ENCODE data around the gene TTC39C.

DNA sequence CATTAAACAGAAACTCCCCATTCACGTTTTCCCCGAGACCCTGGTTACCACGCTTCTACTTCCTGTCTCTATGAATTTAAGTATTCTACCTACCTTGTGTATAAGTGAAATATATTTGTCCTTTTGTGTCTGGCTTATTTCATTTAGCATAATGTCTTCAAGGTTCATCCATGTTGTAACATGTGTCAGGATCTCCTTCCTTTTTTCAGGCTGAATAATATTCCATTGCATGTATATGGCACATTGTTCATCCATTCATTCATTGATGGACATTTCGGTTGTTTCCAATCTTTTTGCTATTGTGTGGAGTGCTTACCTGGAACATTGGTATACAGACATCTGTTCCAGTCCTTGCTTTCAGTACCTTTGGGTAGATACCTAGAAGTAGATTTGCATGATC lies 106.1 kb downstream of the TTC39C start:
- TF ChIP-seq, protein P1, sequence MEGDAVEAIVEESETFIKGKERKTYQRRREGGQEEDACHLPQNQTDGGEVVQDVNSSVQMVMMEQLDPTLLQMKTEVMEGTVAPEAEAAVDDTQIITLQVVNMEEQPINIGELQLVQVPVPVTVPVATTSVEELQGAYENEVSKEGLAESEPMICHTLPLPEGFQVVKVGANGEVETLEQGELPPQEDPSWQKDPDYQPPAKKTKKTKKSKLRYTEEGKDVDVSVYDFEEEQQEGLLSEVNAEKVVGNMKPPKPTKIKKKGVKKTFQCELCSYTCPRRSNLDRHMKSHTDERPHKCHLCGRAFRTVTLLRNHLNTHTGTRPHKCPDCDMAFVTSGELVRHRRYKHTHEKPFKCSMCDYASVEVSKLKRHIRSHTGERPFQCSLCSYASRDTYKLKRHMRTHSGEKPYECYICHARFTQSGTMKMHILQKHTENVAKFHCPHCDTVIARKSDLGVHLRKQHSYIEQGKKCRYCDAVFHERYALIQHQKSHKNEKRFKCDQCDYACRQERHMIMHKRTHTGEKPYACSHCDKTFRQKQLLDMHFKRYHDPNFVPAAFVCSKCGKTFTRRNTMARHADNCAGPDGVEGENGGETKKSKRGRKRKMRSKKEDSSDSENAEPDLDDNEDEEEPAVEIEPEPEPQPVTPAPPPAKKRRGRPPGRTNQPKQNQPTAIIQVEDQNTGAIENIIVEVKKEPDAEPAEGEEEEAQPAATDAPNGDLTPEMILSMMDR (conservative IDR thresholded peaks at IDR 0.05): no peak
- TF ChIP-seq ZFX (IDR thresholded peaks at IDR 0.05): no peak
